Measurements from ENCODE around the gene PLSCR2. TPM values are rescaled to one million over a fixed set of nuclear protein-coding genes. Genes with fewer than 3 reads are reported as not detected.
"Not testable (repeated sequence)": the region's sequence is repeated elsewhere in the genome, so short reads cannot be mapped to it uniquely, and the experiment has no call there.

Gene PLSCR2
- total RNA-seq, 1 donor from 2014 or later: 0.11 TPM

GRCh38 chr3:146491303-146491702 lies 21.9 kb upstream of the PLSCR2 start:
- intact Hi-C loops (cut with micrococcal nuclease): no loop called here

- intact Hi-C loops (cut with micrococcal nuclease): no loop called here
Measured at GRCh38 chr3:146485297-146485696, 15.9 kb upstream of the PLSCR2 start.

- intact Hi-C loops (cut with micrococcal nuclease): no loop called here
Measured at GRCh38 chr3:146476094-146476740, 6.9 kb upstream of the PLSCR2 start.

GRCh38 chr3:146474976-146475375 lies 5.6 kb upstream of the PLSCR2 start:
- intact Hi-C loops (cut with micrococcal nuclease): not testable (repeated sequence)

DNA sequence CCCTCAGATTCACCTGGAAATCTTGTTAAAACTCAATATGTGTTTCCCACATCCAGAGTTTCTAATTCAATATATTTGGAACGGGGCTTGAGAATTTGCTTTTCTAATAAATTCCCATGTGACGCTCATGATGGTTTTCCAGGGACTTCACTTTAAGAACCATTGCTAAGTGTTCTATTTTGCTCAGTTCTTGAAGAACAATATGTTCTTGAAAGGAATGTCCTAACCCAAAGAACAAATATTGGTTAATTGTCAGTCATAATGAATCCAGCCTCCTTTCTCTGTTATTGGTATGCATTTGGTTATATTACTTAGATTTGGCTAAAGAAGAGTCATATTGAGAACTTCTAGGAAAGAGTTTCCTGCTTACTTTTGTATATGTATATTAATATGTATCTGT lies 4.4 kb upstream of the PLSCR2 start:
- intact Hi-C loops (cut with micrococcal nuclease): no loop called here

- intact Hi-C loops (cut with micrococcal nuclease): no loop called here
Measured at GRCh38 chr3:146472611-146473010, 3.2 kb upstream of the PLSCR2 start.

- intact Hi-C loops (cut with micrococcal nuclease): no loop called here
Measured at GRCh38 chr3:146471012-146471411, 1.7 kb upstream of the PLSCR2 start.

DNA sequence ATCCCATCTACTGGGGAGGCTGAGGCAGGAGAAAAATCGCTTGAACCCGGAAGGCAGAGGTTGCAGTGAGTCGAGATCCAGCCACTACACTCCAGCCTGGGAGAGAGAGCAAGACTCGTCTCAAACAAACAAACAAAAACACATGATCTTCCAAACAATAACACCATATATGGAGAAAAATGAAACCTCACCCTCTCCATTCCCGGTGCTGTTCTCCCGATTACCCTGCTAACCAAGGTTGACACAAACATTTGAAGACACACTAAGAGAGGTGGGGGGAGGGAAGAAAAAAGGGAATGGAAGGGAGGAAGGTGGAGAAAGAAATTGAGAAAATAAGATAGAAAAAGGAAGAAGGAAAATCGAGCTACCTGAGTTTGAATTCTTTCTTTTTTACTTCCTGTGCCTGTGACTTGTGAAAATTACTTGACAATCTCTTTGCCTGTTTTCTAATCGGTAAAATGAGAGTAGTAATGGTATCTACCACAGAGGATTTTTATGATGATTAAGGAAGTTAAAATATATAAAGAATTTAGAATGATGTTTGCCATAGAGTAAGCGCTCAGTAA lies 1.1 kb upstream of the PLSCR2 start:
- intact Hi-C loops (cut with micrococcal nuclease): no loop called here

- intact Hi-C loops (cut with micrococcal nuclease): loop anchor here (2.0 kb wide), 1 partner anchor 76 kb away; the partner anchor contains the start of gene PLSCR1
Measured at GRCh38 chr3:146468671-146469149, 651 bp downstream of the PLSCR2 start.

DNA sequence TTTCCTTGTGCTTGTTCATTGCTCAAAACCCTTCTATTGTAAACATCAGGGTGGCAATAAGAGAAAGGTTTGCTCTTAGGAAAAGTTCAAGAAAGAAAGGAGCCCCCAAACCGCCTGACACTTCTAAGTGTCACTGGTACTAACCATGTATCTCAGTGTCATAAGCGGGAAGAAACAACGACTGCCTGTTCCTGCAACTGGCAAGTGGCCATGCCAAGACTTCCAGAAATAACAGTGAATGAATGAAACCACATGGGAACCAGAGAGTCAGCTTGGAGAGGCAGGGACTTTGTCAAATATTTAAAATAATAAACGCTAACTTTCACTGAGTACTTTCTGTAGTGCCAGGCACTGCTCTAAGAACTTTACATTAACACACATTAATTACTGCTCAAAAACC lies 1.1 kb downstream of the PLSCR2 start:
- intact Hi-C loops (cut with micrococcal nuclease): loop anchor here (2.0 kb wide), 1 partner anchor 77 kb away; the partner anchor contains the start of gene PLSCR1

GRCh38 chr3:146466604-146467003 lies 2.8 kb downstream of the PLSCR2 start:
- intact Hi-C loops (cut with micrococcal nuclease): no loop called here

GRCh38 chr3:146465693-146466465 lies 3.5 kb downstream of the PLSCR2 start:
- intact Hi-C loops (cut with micrococcal nuclease): no loop called here

DNA sequence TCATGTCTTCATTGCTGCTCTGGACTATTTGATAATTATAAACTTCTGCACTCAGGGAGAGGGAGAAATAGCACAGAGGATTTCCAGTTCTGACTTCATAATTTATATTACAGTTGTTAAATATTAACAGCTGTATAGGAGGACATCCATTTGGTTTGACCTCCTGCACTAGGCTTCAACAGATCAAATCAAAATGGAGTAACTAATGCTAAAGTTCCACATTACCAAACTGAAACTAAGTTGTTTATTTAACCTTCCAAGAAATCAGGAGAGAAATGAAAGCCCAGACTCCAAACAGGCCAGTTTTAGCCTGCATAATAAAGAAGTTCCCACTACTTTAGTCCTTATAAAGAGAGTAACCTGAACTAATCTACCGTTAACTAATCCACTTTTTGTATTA lies 4.6 kb downstream of the PLSCR2 start:
- intact Hi-C loops (cut with micrococcal nuclease): no loop called here

DNA sequence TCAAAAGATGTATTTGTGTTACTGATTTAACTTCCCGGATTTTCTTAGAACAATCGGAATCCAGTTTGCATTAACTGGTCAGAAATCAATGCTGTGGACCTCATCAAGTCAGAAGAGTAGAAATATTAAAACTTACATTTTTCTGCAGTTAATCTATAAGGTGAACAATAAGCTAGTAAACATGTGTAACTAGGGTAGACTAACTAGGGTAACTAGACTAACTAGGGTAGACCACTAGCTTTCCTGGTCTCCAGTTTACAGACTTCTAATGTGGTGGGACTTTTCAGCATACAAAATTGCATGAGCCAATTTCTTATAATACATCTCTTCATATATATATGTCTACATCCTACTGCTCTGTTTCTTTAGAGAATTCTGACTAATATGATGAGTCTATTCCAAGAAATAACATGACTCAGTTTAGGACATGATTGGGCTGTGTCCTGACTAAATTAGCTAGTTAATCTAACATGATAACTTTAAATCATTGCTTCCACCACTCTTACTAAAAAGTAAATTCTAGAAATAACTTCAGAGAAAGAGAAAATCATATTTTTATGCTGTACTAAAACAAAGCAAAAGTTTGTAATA lies 5.3 kb downstream of the PLSCR2 start:
- intact Hi-C loops (cut with micrococcal nuclease): no loop called here

DNA sequence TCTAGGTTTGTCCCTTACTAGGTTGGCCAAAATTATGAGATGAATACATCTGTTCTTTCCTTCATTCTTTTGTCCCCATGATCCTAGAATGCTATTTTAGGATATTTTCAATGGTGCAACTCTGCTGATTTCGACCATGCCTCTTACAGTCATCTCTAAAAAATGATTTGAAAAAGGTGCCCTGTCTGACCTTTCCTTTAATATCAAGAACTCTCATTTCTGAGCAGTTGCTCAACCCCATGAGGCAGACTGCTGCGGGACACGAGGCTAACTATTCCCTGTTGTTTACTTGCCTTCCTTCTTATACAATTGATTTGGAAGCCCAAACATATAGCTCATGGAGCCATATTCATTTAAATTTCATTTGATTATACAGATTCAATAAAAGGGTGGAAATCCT lies 14.6 kb downstream of the PLSCR2 start:
- intact Hi-C loops (cut with micrococcal nuclease): no loop called here

GRCh38 chr3:146449613-146450012 lies 19.7 kb downstream of the PLSCR2 start:
- intact Hi-C loops (cut with micrococcal nuclease): no loop called here

DNA sequence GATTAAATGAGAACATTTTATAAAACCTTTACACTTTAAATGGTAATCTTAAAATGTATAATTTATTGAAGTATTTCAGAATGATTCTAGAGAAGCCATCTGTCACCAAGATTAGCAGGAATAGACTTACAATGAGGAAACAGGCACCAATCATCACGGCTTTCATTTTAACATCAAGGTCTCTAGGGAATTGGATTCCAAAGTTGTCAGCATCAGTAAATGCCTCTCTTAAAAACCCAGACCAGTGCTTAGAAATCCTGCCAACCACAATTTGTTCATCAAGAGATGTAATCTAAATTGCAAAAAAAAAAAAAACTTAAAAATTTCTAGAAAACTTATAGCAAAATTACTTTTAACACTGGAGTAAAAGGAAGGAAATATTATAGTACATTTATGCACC lies 20.3 kb downstream of the PLSCR2 start:
- intact Hi-C loops (cut with micrococcal nuclease): no loop called here

GRCh38 chr3:146446026-146446425 lies 23.3 kb downstream of the PLSCR2 start:
- intact Hi-C loops (cut with micrococcal nuclease): no loop called here

DNA sequence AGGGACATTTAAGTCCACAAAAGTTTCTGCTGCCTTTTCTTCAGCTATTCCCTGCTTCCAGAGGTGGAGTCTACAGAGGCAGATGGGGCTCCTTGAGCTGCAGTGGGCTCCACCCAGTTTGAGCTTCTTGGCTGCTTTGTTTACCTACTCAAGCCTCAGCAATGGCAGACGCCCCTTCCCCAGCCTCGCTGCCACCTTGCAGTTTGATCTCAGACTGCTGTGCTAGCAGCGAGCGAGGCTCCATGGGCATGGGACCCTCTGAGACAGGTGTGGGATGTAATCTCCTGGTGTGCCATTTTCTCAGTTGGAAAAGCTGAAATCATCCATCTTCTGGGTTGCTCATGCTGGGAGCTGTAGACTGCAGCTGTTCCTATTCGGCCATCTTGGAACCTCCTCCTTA lies 29.1 kb downstream of the PLSCR2 start:
- intact Hi-C loops (cut with micrococcal nuclease): not testable (repeated sequence)

DNA sequence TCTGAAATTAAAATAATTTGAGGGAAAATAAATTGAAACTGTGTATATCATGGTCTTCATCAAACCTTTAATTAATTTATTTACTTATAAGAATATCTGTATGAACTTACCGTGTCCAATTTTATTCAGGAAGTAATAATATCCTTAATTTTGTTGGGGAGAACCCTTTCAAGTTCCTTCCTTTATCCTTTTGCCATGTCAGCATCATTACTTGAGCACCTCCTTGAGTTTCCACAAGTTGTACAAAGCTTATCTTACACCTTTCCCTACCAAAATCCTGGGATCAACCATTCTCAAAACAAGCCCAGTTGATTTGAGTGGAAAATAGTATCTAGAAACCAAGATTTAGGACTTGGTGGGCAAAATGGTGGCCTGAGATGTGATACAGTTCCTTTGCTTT lies 37.3 kb downstream of the PLSCR2 start:
- intact Hi-C loops (cut with micrococcal nuclease): no loop called here

GRCh38 chr3:146431240-146431639 lies 38.1 kb downstream of the PLSCR2 start:
- intact Hi-C loops (cut with micrococcal nuclease): no loop called here

DNA sequence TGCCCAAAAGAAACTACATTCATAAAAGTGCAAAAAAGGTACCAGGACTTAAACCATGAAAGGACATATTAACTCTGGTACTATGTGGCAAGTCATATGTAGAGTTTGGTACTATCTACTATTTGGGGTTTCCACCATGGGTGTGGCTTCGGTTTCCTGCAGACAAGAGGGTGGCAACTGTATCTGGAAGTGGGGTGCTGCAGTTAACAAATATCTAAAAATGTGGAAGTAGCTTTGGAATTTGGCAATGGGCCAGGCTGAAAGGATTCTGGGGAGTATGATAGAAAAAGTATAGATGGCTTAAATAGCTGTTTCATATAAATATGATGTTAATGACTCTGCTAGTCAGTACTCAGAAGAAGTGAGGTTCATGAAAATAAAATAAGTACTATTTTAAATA lies 44.0 kb downstream of the PLSCR2 start:
- intact Hi-C loops (cut with micrococcal nuclease): no loop called here
